NT2/D1 (cell line): ENCODE measurements around the gene ABCA13.

Source experiments
- SUZ12 ChIP-seq: IDR thresholded peaks from 2 replicates; pipeline ENCODE4 v1.6.1; 2011; ENCODE audit not compliant: insufficient read length, insufficient read depth; ENCODE audit errors: extremely low read depth
- YY1 ChIP-seq: IDR thresholded peaks from 2 replicates; pipeline ENCODE4 v1.6.1; 2011; ENCODE audit not compliant: insufficient read length, insufficient read depth
- ZNF274 ChIP-seq: IDR thresholded peaks from 2 replicates; pipeline ENCODE4 v1.6.1; 2011; ENCODE audit warnings: mild to moderate bottlenecking, low read depth, low read length

DNA sequence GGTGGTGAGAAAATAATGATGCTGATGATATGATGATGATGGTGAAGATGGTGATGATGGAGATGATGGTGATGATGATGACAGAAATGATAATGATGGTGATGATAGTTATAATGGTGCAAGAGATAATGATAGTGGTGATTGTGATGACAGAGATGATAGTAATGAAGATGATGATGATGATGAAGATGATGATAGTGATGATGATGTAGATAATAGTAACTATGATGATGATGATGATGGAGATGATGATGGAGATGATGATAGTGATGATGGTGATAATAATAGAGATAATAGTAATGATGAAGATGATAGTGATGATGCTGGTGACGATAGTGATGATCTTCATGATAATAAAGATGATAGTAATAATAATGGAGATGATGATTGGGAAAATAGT lies 22.2 kb downstream of the ABCA13 start:
- TF ChIP-seq YY1 (no peak), ZNF274 (no peak), SUZ12 (no peak)
